Panc1 (cell line): ENCODE results near the gene TOM1. TPM values are rescaled to one million over a fixed set of nuclear protein-coding genes. Genes with fewer than 3 reads are reported as not detected.
"Not testable (repeated sequence)": the region's sequence is repeated elsewhere in the genome, so short reads cannot be mapped to it uniquely, and the experiment has no call there.

Source experiments
- ATAC-seq: fragments of 200-7000 bp; cut with Tn5 transposase; 2 replicates; pipeline ENCODE4 v1.9.1; 2020; ENCODE audit warnings: mild to moderate bottlenecking, moderate library complexity
- BruUV-seq: library from RNA; stranded (reverse); fragments of 400-500 nt; replicated peaks from 2 replicates; lab custom pipeline; 2021; lab: Mats Ljungman, UMichigan
- CTCF ChIA-PET: fragments of 300-600 bp; sonication (Branson Sonifier 250); formaldehyde crosslinking; loops from one replicate; lab custom pipeline; 2022; ENCODE audit warnings: antibody characterized with exemption; lab: Charles Lee
- POLR2A ChIA-PET: fragments of 300-600 bp; sonication (Branson Sonifier 250); formaldehyde crosslinking; loops from one replicate; lab custom pipeline; 2022; ENCODE audit warnings: antibody characterized with exemption; lab: Charles Lee
- DNase-seq: peaks from one replicate; pipeline ENCODE4 v3.0.0-alpha.2; 2010; ENCODE audit warnings: low read depth, low spot score
- H3K27ac ChIP-seq: 2 replicates; pipeline ENCODE4 v1.5.1; 2011; ENCODE audit warnings: mild to moderate bottlenecking, low read length, inconsistent platforms
- H3K27me3 ChIP-seq: fragments of 200-500 bp; sonication (Bioruptor generic); 2 replicates; pipeline ENCODE4 v1.6.0; 2014; ENCODE audit warnings: low read length, inconsistent platforms; ENCODE audit not compliant: control insufficient read depth, insufficient read depth
- H3K36me3 ChIP-seq: fragments of 200-500 bp; sonication (Bioruptor generic); 2 replicates; pipeline ENCODE4 v1.5.1; 2014; ENCODE audit warnings: inconsistent platforms, mild to moderate bottlenecking, low read length, moderate library complexity; ENCODE audit not compliant: control insufficient read depth, insufficient read depth
- H3K4me1 ChIP-seq: 2 replicates; pipeline ENCODE4 v1.5.1; 2011; ENCODE audit warnings: inconsistent platforms, mild to moderate bottlenecking, low read length, moderate library complexity; ENCODE audit not compliant: control insufficient read depth, insufficient read depth
- H3K4me3 ChIP-seq, 2 experiments: 2 replicates each; pipeline ENCODE4 v1.5.1; 2011 to 2012; ENCODE audit warnings: low read depth in 2 of 2, low read length in 2 of 2, mild to moderate bottlenecking in 2 of 2, inconsistent platforms in 1 of 2, moderate library complexity in 1 of 2
- H3K9me3 ChIP-seq: fragments of 200-500 bp; sonication (Bioruptor generic); 2 replicates; pipeline ENCODE4 v1.5.1; 2014; ENCODE audit warnings: low read depth, mild to moderate bottlenecking, inconsistent platforms, low read length, moderate library complexity; ENCODE audit not compliant: control insufficient read depth, insufficient read depth
- POLR2AphosphoS5 ChIP-seq: IDR thresholded peaks from 2 replicates; pipeline ENCODE4 v1.6.1; 2012; ENCODE audit warnings: mild to moderate bottlenecking, low read depth, low read length, moderate library complexity
- REST ChIP-seq, 2 experiments: IDR thresholded peaks; 2 replicates each; pipeline ENCODE4 v1.6.1; 2011 to 2012; ENCODE audit warnings: low read depth in 2 of 2, control low read depth in 1 of 2, low read length in 1 of 2, mild to moderate bottlenecking in 1 of 2, moderate library complexity in 1 of 2; ENCODE audit not compliant: insufficient read depth in 1 of 2
- TCF7L2 ChIP-seq: IDR thresholded peaks from 2 replicates; pipeline ENCODE4 v1.6.1; 2011; ENCODE audit warnings: mild to moderate bottlenecking, low read depth, low read length, inconsistent platforms
- in situ Hi-C: cut with HindIII; loops from 2 replicates; pipeline ENCODE4 v1.10.0; 2016; ENCODE audit warnings: low sequenced_read_pairs, low pct_unique_long_range_greater_than_20kb
- intact Hi-C: fragments of 100-400 bp; cut with micrococcal nuclease; formaldehyde crosslinking; loops from one replicate; pipeline ENCODE4 v1.10.0; 2022; ENCODE audit not compliant: unreplicated experiment
- total RNA-seq: library from RNA; stranded (reverse); gene quantifications from one replicate; pipeline ENCODE4 v1.2.1, GENCODE V29; 2021; ENCODE audit not compliant: unreplicated experiment

Gene TOM1
- total RNA-seq, 1 experiment from 2014 or later, result 32.7 TPM

- CTCF ChIA-PET, result interaction anchor here (0.6 kb wide), 1 partner anchor 541 kb away, joined by 3 read pairs; no protein-coding TSS in a partner anchor
- Histone ChIP-seq H3K27ac (0 out of 2 replicates have a peak overlapping the region, but pooled peaks have one; percentile 2), H3K36me3 (no peaks in the 10 kb centered on the region; the same call in 1 of the 2 replicates), H3K27me3 (no peaks in the 10 kb centered on the region), H3K4me3 (no peak overlapping the region), H3K9me3 (no peaks in the 10 kb centered on the region), H3K4me1 (peaks cover 29% of the 10 kb centered on the region)
- no TSS peak for BruUV-seq
- DNase-seq (no peak), ATAC-seq (no peak)
- intact Hi-C loops (no loop called here), in situ Hi-C loops (no loop called here)
- no peak for TF ChIP-seq TCF7L2
- POLR2A ChIA-PET, result interaction anchor here (0.6 kb wide), 1 partner anchor 52 kb away, joined by 3 read pairs; no protein-coding TSS in a partner anchor
These were observed 94.3 kb downstream of the TOM1 start for GRCh38 chr22:35394011-35394312.

- ChIA-PET CTCF (no interaction called here), POLR2A (no interaction called here)
- Histone ChIP-seq H3K27ac (peak overlapping the region; percentile 68), H3K36me3 (no peaks in the 10 kb centered on the region; the same call in 1 of the 2 replicates), H3K4me1 (peaks cover 29% of the 10 kb centered on the region), H3K4me3 (no peak overlapping the region), H3K27me3 (no peaks in the 10 kb centered on the region), H3K9me3 (no peaks in the 10 kb centered on the region)
- TF ChIP-seq POLR2AphosphoS5, result 0 out of 2 replicates have a peak, but pooled peaks have one; percentile 27
- TF ChIP-seq REST (IDR thresholded peaks at IDR 0.05; ENCODE audit: insufficient read depth in 1 of 2, low read depth in 2 of 2, low read length in 1 of 2), result no peak
- intact Hi-C loops, result loop anchor here (5.0 kb wide), 1 partner anchor 43 kb away; no protein-coding TSS in a partner anchor
- ATAC-seq (no peak), DNase-seq (no peak)
- in situ Hi-C loops, result no loop called here
- BruUV-seq, result no TSS peak
These were observed 95.3 kb downstream of the TOM1 start for GRCh38 chr22:35394810-35395563.

- POLR2A ChIA-PET, result not testable (repeated sequence)
- CTCF ChIA-PET, result interaction anchor here (0.7 kb wide), 2 partner anchors 34 to 96 kb away, joined by 4 to 6 read pairs; no protein-coding TSS in a partner anchor
These were observed 96.9 kb downstream of the TOM1 start for GRCh38 chr22:35396622-35397021.

More at GRCh38 chr22:35396622-35397021, 96.9 kb downstream of the TOM1 start:
- H3K36me3 ChIP-seq, H3K27me3 ChIP-seq, H3K9me3 ChIP-seq, H3K4me3 ChIP-seq, BruUV-seq, in situ Hi-C loops, DNase-seq, ATAC-seq: not testable (repeated sequence)
- peaks cover 37% of the 10 kb centered on the region for H3K4me1 ChIP-seq
- H3K27ac ChIP-seq, result peak overlapping the region; percentile 82
- intact Hi-C loops, result loop anchor here (5.0 kb wide), 1 partner anchor 44 kb away; no protein-coding TSS in a partner anchor
